Measurements from ENCODE around the gene UNC79.

Gene UNC79

GRCh38 chr14:93538413-93538812 is 107.7 kb downstream of the UNC79 start:
- Histone ChIP-seq H3K4me2 (ENCODE audit: low read depth, low read length, poor library complexity, severe bottlenecking) (no peak overlapping the region), H3K4me3 (ENCODE audit: insufficient read depth, low read length, poor library complexity, severe bottlenecking) (no peak overlapping the region), H3K79me2 (ENCODE audit: insufficient read depth, low read length) (no peaks in the 10 kb centered on the region), H3K9me3 (ENCODE audit: insufficient read depth, low read length) (no peaks in the 10 kb centered on the region), H3K36me3 (ENCODE audit: low read length) (no peaks in the 10 kb centered on the region), H3F3A (ENCODE audit: insufficient read depth) (no peaks in the 10 kb centered on the region), H4K20me1 (ENCODE audit: low read depth, low read length) (no peaks in the 10 kb centered on the region), H3K27me3 (ENCODE audit: low read length) (no peaks in the 10 kb centered on the region), H2AFZ (ENCODE audit: low read depth, low read length, severe bottlenecking) (no peak overlapping the region), H3K9ac (ENCODE audit: low read length) (no peak overlapping the region), H3K9me2 (replicated peaks; ENCODE audit: insufficient read depth, low read length) (no peaks in the 10 kb centered on the region), H3K27ac (ENCODE audit: low read depth, low read length) (no peak overlapping the region)
- TF ChIP-seq CTCF (IDR thresholded peaks at IDR 0.05; ENCODE audit: insufficient read depth, low read length, poor library complexity, severe bottlenecking) (no peak), EZH2phosphoT487 (conservative IDR thresholded peaks at IDR 0.05; ENCODE audit: low read length) (no peak)

DNA sequence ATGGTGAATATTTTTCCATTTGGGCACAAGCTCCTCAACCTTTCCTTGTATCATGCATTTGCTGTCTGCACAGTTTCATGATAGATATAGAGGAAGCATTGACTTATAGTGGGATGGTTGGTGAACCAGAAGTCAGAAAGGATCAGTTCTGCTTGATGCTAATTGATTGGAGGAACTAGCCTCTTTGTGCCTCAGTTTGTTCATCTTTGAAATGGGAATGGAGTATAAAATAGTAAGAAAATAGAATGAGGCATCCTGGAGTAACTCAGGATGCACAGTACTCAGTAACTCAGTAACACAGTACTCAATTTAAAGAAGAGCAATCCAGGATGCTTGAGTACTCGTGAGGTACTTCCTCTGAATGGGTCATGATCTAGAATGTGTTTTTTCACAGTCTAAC is 109.5 kb downstream of the UNC79 start:
- Histone ChIP-seq H3K27me3 (ENCODE audit: low read length) (no peaks in the 10 kb centered on the region), H3K9me3 (ENCODE audit: insufficient read depth, low read length) (no peaks in the 10 kb centered on the region), H2AFZ (ENCODE audit: low read depth, low read length, severe bottlenecking) (no peak overlapping the region), H3K9me2 (replicated peaks; ENCODE audit: insufficient read depth, low read length) (no peaks in the 10 kb centered on the region), H3K4me3 (ENCODE audit: insufficient read depth, low read length, poor library complexity, severe bottlenecking) (no peak overlapping the region), H3K4me2 (ENCODE audit: low read depth, low read length, poor library complexity, severe bottlenecking) (no peak overlapping the region), H4K20me1 (ENCODE audit: low read depth, low read length) (no peaks in the 10 kb centered on the region), H3F3A (ENCODE audit: insufficient read depth) (no peaks in the 10 kb centered on the region), H3K27ac (ENCODE audit: low read depth, low read length) (no peak overlapping the region), H3K79me2 (ENCODE audit: insufficient read depth, low read length) (no peaks in the 10 kb centered on the region), H3K9ac (ENCODE audit: low read length) (no peak overlapping the region), H3K36me3 (ENCODE audit: low read length) (no peaks in the 10 kb centered on the region)
- TF ChIP-seq EZH2phosphoT487 (conservative IDR thresholded peaks at IDR 0.05; ENCODE audit: low read length): no peak
- TF ChIP-seq CTCF (IDR thresholded peaks at IDR 0.05; ENCODE audit: insufficient read depth, low read length, poor library complexity, severe bottlenecking): no peak

GRCh38 chr14:93543766-93544165 is 113.0 kb downstream of the UNC79 start:
- Histone ChIP-seq H2AFZ (ENCODE audit: low read depth, low read length, severe bottlenecking) (no peak overlapping the region), H3K4me3 (ENCODE audit: insufficient read depth, low read length, poor library complexity, severe bottlenecking) (no peak overlapping the region), H3K27ac (ENCODE audit: low read depth, low read length) (no peak overlapping the region), H3K27me3 (ENCODE audit: low read length) (no peaks in the 10 kb centered on the region), H3K9me3 (ENCODE audit: insufficient read depth, low read length) (no peaks in the 10 kb centered on the region), H4K20me1 (ENCODE audit: low read depth, low read length) (no peaks in the 10 kb centered on the region), H3K9ac (ENCODE audit: low read length) (no peak overlapping the region), H3K4me2 (ENCODE audit: low read depth, low read length, poor library complexity, severe bottlenecking) (no peak overlapping the region), H3K79me2 (ENCODE audit: insufficient read depth, low read length) (no peaks in the 10 kb centered on the region), H3K36me3 (ENCODE audit: low read length) (no peaks in the 10 kb centered on the region), H3F3A (ENCODE audit: insufficient read depth) (no peaks in the 10 kb centered on the region), H3K9me2 (replicated peaks; ENCODE audit: insufficient read depth, low read length) (no peaks in the 10 kb centered on the region)
- TF ChIP-seq EZH2phosphoT487 (conservative IDR thresholded peaks at IDR 0.05; ENCODE audit: low read length) (no peak), CTCF (IDR thresholded peaks at IDR 0.05; ENCODE audit: insufficient read depth, low read length, poor library complexity, severe bottlenecking) (peak; percentile 20)
